ENCODE measurements around the gene ELOB.
A peak's percentile ranks its signal among the peaks of the same experiment; 100 is the strongest.
"Not testable (repeated sequence)": the region's sequence is repeated elsewhere in the genome, so short reads cannot be mapped to it uniquely, and the experiment has no call there.

The ELOB gene

DNA sequence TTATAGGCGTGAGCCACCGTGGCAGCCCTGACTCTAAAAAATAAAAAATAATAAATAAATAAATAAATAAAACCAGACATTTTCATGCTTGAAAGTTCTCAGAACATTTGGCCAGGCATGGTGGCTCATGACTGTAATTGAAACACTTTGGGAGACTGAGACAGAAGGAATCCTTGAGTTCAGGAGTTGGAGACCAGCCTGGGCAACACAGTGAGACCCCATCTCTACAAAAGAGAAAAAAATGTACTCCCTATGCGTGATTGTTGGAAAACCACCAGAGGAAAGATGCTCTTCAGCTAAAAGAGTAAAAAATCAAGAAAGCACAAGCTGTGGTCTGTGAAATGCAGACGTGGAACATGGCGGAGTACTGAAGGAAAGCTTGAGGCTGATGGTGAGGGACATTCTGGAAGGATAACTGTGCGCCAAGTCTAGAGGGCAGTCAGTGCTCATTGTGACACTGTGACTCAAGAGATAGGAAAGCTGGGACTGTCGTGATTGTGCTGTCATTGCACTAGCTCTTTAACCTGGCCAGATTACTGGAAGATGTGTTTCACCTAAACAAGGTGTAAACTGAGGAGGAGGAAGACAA lies 52.9 kb downstream of the ELOB start:
- no peak for DNase-seq (ENCODE audit: low read depth in 2 of 2)
- H3K4me3 ChIP-seq (replicated peaks in 1 of 2; ENCODE audit: low read depth in 2 of 2, low read length in 2 of 2), result no peak overlapping the region
- TF ChIP-seq, protein P1, sequence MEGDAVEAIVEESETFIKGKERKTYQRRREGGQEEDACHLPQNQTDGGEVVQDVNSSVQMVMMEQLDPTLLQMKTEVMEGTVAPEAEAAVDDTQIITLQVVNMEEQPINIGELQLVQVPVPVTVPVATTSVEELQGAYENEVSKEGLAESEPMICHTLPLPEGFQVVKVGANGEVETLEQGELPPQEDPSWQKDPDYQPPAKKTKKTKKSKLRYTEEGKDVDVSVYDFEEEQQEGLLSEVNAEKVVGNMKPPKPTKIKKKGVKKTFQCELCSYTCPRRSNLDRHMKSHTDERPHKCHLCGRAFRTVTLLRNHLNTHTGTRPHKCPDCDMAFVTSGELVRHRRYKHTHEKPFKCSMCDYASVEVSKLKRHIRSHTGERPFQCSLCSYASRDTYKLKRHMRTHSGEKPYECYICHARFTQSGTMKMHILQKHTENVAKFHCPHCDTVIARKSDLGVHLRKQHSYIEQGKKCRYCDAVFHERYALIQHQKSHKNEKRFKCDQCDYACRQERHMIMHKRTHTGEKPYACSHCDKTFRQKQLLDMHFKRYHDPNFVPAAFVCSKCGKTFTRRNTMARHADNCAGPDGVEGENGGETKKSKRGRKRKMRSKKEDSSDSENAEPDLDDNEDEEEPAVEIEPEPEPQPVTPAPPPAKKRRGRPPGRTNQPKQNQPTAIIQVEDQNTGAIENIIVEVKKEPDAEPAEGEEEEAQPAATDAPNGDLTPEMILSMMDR (IDR thresholded peaks at IDR 0.05; ENCODE audit: low read depth, low read length), result no peak

- peak overlapping the region; percentile 40 to 47 for H3K4me3 ChIP-seq (replicated peaks in 1 of 2; ENCODE audit: low read depth in 2 of 2, low read length in 2 of 2)
Measured at GRCh38 chr16:2721634-2722173, 55.4 kb downstream of the ELOB start.

More at GRCh38 chr16:2721634-2722173, 55.4 kb downstream of the ELOB start:
- not testable (repeated sequence) for DNase-seq (ENCODE audit: low read depth in 2 of 2)
